Measurements from ENCODE around the gene EPO. TPM values are rescaled to one million over a fixed set of nuclear protein-coding genes. Genes with fewer than 3 reads are reported as not detected.
A peak's percentile ranks its signal among the peaks of the same experiment; 100 is the strongest.

EPO gene
- total RNA-seq, 1 donor from 2014 or later = not detected

DNA sequence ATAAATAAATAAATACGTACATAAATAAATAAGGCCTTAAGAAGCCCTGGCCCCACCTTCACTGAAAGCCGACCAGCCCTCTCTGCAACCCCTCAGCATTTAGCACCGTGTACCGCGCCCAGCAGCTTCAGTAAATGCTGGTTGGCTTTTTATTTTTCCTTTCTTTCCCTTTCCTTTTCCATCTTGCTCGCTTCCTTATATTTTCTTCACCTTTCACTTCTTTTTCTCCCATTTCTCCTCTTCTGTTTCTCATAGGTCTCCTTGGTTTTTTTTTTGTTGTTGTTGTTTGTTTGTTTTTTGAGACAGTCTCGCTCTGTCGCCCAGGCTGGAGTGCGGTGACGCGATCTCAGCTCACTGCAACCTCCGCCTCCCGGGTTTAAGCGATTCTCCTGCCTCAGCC lies 24.3 kb downstream of the EPO start:
- no peak for ATAC-seq

DNA sequence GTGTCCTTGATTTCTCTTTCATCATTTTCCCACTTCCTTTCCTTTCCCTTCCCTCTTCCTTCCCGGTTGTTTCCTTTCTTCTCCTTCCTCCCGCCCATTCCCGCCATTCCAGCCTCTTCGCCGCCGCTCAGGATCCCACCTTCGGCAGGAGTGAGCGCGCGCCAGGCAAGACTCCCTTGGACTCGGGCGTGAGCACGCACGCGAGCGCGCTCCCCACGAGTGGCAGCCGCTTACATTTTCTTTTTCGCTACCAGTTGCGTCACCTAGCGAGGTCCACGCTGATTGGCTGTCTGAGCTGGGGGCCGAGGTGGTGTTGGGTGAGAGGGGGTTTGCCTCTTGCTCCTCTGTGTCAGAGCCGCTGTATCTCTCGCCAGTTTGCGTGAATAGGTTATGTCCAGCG lies 24.9 kb downstream of the EPO start:
- no peak for ATAC-seq

DNA sequence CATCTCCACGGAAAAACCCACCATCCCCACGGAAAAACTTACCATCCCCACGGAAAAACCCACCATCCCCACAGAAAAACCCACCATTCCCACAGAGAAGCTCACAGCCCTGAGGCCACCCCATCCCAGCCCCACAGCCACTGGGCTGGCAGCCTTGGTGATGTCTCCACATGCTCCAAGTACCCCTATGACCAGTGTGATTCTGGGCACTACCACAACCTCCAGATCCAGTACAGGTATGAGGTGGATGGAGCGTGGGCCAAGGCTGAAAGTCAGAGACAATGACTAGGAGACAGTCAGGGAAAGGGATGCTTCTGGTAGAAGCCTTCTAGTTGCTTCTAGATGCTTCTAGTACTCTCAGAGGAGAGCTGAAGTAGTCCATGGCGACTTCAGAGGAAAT lies 32.7 kb downstream of the EPO start:
- ATAC-seq = no peak

DNA sequence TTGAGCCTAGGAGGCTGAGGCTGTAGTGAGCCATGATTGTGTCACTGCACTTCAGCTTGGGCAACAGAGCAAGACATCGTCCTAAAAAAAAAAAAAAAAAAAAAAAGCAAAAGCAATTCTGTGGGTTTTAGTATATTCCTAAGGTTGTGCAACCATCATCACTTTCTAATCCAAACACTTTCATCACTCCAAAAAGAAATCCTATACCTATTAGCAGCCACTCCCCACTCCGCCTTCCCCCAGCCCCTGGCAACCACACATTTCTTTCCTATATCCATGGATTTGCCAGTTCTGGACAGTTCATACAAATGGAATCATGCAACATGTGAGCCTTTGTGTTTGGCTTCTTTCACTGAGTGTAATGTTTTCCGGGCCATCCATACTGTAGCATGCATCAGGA lies 33.5 kb downstream of the EPO start:
- ATAC-seq = no peak

DNA sequence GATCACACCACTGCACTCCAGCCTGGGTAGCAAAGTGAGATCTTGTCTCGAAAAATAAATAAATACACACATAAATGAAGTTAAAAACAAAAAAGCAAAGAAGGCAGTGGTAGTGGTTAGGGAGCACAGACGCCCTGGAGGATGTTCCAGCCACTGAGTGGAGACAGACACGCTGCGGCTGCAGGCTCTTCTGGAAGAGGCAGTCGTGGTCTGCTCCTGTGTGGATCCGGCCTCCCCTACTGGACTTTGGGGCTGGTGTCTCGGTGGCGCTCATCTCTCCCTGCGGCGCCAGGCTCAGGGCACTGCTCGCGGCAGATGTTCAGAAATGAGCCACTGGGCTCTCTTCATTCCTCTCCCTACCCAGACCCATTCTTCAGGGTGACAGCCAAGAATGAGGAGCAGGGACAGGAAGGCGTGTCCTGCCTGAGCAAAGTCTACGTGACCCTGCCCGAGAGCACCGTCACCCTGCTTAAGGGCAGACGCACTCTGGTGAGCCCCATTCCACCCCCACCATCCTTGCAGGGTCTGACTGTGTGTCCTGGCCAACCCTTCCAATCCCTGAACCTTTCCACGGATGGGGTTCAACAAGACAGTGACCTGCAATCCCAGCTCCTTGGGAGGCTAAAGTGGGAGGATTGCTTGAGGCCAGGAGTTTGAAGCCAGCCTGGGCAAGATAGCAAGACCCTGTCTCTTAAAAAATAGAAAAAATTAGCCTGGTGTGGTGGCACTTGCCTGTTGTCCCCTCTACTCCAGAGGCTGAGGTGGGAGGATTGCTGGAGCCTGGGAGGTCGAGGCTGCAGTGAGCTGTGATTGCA lies 39.3 kb downstream of the EPO start:
- ATAC-seq = no peak

DNA sequence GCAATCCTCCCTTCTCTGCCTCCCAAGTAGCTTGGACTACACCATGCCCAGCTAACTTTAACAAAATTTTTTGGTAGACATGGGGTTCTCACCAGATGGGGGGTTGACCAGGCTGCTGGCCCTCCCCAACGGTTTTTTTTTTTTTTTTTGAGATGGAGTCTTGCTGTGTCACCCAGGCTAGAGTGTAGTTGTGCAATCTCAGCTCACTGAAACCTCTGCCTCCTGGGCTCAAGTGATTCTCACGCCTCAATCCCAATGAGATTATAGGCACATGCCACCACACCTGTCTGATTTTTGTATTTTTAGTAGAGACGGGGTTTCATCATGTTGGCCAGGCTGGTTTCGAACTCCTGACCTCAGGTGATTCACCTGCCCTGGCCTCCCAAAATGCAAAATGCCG lies 42.6 kb downstream of the EPO start:
- ATAC-seq = peak; percentile 7

DNA sequence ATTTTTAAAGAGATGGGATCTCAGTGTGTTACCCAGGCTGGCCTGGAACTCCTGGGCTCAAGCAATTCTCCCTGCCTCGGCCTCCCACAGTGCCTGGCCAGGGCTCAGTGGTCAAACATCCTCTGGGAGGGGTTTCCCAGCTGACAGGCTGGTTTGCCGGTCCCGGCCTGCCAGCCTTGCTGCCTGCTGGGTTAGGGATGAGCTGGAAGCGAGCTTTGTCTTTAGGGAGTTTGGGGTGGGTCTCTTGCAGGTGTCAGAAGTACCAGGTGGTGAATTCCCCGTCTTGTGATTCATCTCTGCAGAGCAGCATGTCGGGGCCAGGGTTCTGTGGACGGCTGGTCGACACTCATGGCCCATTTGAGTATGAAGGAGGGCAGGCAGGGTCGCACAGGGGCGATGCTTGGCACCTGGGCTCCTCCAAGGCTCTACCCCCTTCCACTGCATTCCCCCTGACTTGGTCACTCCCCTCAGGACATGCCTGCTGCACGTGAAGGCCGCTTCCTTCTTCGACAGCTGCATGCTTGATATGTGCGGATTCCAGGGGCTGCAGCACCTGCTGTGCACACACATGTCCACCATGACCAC lies 43.4 kb downstream of the EPO start:
- ATAC-seq = peak; percentile 59

DNA sequence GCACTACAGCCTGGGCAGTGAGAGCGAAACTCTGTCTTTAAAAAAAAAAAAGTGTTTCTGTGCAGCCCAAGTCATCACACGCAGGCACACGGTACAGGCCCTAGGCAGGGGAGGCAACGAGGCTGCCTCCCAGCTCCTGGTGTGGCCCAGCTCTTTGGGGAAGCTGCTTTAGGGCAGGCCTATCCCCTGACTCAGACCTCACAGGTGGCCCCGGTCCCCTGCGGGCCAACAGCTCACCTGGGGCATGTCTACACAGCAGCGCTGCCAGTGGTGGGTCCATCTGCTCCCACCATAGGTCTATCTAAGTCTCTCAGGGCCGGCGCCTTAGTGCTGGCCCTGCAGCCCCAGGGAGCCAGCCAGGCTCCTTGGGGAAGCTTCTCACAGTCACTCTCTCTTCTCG lies 44.6 kb downstream of the EPO start:
- peak; percentile 89 for ATAC-seq

DNA sequence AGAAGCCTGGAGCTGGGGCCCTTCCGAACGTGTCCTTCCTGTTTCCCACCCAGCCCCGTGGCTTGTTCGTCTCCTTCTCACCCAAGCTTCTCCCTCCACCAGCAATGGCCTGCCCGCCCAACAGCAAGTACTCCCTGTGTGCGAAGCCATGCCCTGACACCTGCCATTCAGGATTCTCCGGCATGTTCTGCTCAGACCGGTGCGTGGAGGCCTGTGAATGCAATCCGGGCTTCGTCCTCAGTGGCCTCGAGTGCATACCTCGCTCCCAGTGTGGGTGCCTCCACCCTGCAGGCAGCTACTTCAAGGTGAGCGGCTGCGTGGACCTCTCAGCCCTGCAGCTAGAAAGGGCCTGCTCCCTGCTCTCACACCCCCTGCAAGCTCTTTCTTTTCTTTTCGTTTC lies 45.0 kb downstream of the EPO start:
- peak; percentile 64 for ATAC-seq

DNA sequence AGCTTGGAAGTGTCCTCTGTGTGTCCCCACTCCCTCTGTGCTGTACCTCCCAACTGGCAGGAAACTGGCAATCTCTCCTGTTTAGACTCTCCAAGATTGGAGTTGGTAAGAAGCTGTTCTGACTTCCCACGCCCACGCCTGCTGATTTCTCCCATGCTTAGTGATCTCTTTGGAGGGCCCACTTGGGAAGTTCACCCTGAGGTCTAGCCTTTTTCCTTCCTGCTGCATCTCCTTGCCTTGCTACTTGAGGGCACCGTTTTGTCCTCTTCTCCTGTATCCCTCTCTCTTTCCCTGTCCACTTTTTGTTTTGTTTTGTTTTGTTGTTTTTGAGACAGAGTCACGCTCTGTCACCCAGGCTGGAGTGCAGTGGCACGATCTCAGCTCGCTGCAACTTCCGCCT lies 48.5 kb downstream of the EPO start:
- no peak for ATAC-seq

Other genes with a start within 250 kb of the EPO start
- gene TSC22D4, start 241.3 kb upstream of the EPO start, total RNA-seq = 31.1 TPM
- 0.16 TPM for gene NYAP1, start 236.5 kb upstream of the EPO start, total RNA-seq
- 19.5 TPM for gene AGFG2, start 181.3 kb upstream of the EPO start, total RNA-seq
- 0.32 TPM for gene SAP25, start 146.6 kb upstream of the EPO start, total RNA-seq
- 19.3 TPM for gene LRCH4, start 134.3 kb upstream of the EPO start, total RNA-seq
- 0.32 TPM for gene FBXO24, start 134.1 kb upstream of the EPO start, total RNA-seq
- gene PCOLCE, start 118.1 kb upstream of the EPO start, total RNA-seq = 5.2 TPM
- 23.2 TPM for gene MOSPD3, start 107.9 kb upstream of the EPO start, total RNA-seq
- gene TFR2, start 78.9 kb upstream of the EPO start, total RNA-seq = 0.68 TPM
- gene ACTL6B, start 64.0 kb upstream of the EPO start, total RNA-seq = not detected
- 289 TPM for gene GNB2, start 46.7 kb upstream of the EPO start, total RNA-seq
- gene GIGYF1, start 26.2 kb upstream of the EPO start, total RNA-seq = 10.4 TPM
- gene POP7, start 14.3 kb upstream of the EPO start, total RNA-seq = 33.4 TPM
- 0.04 TPM for gene ZAN, start 13.1 kb downstream of the EPO start, total RNA-seq
- 30.3 TPM for gene EPHB4, start 107.1 kb downstream of the EPO start, total RNA-seq
- gene SLC12A9, start 132.2 kb downstream of the EPO start, total RNA-seq = 13.5 TPM
- 61.1 TPM for gene TRIP6, start 146.9 kb downstream of the EPO start, total RNA-seq
- gene SRRT, start 154.6 kb downstream of the EPO start, total RNA-seq = 63.5 TPM
- 2.1 TPM for gene UFSP1, start 169.2 kb downstream of the EPO start, total RNA-seq
- gene ACHE, start 175.4 kb downstream of the EPO start, total RNA-seq = 0.44 TPM
- 0.16 TPM for gene MUC3A, start 229.1 kb downstream of the EPO start, total RNA-seq
- 0.16 TPM for gene MUC12, start 249.1 kb downstream of the EPO start, total RNA-seq

Measured in esophagus mucosa (tissue), 1 donor.